Measurements from ENCODE around the gene ARHGAP32. TPM values are rescaled to one million over a fixed set of nuclear protein-coding genes. Genes with fewer than 3 reads are reported as not detected.

ARHGAP32 gene
- total RNA-seq, 1 experiment from 2014 or later: 62.6 TPM

- no peaks in the 10 kb centered on the region for H3K9me3 Mint-ChIP-seq (ENCODE audit: unreplicated experiment)
- H3K36me3 Mint-ChIP-seq (ENCODE audit: insufficient read depth, unreplicated experiment): peaks cover 59% of the 10 kb centered on the region
- TF ChIP-seq CTCF (IDR thresholded peaks at IDR 0.05; ENCODE audit: unreplicated experiment): no peak
- no peaks in the 10 kb centered on the region for H3K4me1 Mint-ChIP-seq (ENCODE audit: insufficient read depth, unreplicated experiment)
- ChIA-PET CTCF (interaction anchor here (0.5 kb wide), 1 partner anchor 19 kb away, joined by 4 read pairs; no protein-coding TSS in a partner anchor), POLR2A (no interaction called here)
- no peak for DNase-seq (ENCODE audit: unreplicated experiment)
- BruUV-seq (replicated peaks): no TSS peak
- H3K27me3 Mint-ChIP-seq (ENCODE audit: insufficient read depth, unreplicated experiment): no peaks in the 10 kb centered on the region
- no peak overlapping the region for H3K27ac Mint-ChIP-seq (ENCODE audit: low read depth, unreplicated experiment)
- intact Hi-C loops (cut with micrococcal nuclease): no loop called here
- no peak overlapping the region for H3K4me3 Mint-ChIP-seq (ENCODE audit: unreplicated experiment)
Measured at GRCh38 chr11:128968916-128969315, 223.2 kb downstream of the ARHGAP32 start.

- Mint-ChIP-seq H3K36me3 (ENCODE audit: insufficient read depth, unreplicated experiment) (peaks cover 49% of the 10 kb centered on the region), H3K27ac (ENCODE audit: low read depth, unreplicated experiment) (no peak overlapping the region), H3K9me3 (ENCODE audit: unreplicated experiment) (no peaks in the 10 kb centered on the region), H3K4me1 (ENCODE audit: insufficient read depth, unreplicated experiment) (no peaks in the 10 kb centered on the region), H3K27me3 (ENCODE audit: insufficient read depth, unreplicated experiment) (no peaks in the 10 kb centered on the region), H3K4me3 (ENCODE audit: unreplicated experiment) (no peak overlapping the region)
- ChIA-PET POLR2A (no interaction called here), CTCF (interaction anchor here (0.5 to 1.2 kb wide), 3 partner anchors 82 to 251 kb away, joined by 3 to 4 read pairs (median 3); no protein-coding TSS in a partner anchor)
- DNase-seq (ENCODE audit: unreplicated experiment): no peak
- no peak for TF ChIP-seq CTCF (IDR thresholded peaks at IDR 0.05; ENCODE audit: unreplicated experiment)
- no TSS peak for BruUV-seq (replicated peaks)
- intact Hi-C loops (cut with micrococcal nuclease): no loop called here
Measured at GRCh38 chr11:128967578-128967977, 224.5 kb downstream of the ARHGAP32 start.

- TF ChIP-seq CTCF (IDR thresholded peaks at IDR 0.05; ENCODE audit: unreplicated experiment): no peak
- Mint-ChIP-seq H3K27me3 (ENCODE audit: insufficient read depth, unreplicated experiment) (no peaks in the 10 kb centered on the region), H3K27ac (ENCODE audit: low read depth, unreplicated experiment) (no peak overlapping the region), H3K4me3 (ENCODE audit: unreplicated experiment) (no peak overlapping the region), H3K36me3 (ENCODE audit: insufficient read depth, unreplicated experiment) (peaks cover 32% of the 10 kb centered on the region), H3K4me1 (ENCODE audit: insufficient read depth, unreplicated experiment) (no peaks in the 10 kb centered on the region), H3K9me3 (ENCODE audit: unreplicated experiment) (no peaks in the 10 kb centered on the region)
- BruUV-seq (replicated peaks): no TSS peak
- intact Hi-C loops (cut with micrococcal nuclease): no loop called here
- CTCF ChIA-PET: no interaction called here
- POLR2A ChIA-PET: interaction anchor here (0.7 kb wide), 1 partner anchor 25 kb away, joined by 3 read pairs; no protein-coding TSS in a partner anchor
- no peak for DNase-seq (ENCODE audit: unreplicated experiment)
Measured at GRCh38 chr11:128965485-128965884, 226.6 kb downstream of the ARHGAP32 start.

- ChIA-PET POLR2A (interaction anchor here (0.7 to 1.2 kb wide), 2 partner anchors 24 to 74 kb away, joined by 3 to 4 read pairs; no protein-coding TSS in a partner anchor), CTCF (interaction anchor here (0.5 to 0.8 kb wide), 3 partner anchors 25 to 412 kb away, joined by 3 to 4 read pairs (median 3); no protein-coding TSS in a partner anchor)
Measured at GRCh38 chr11:128964463-128964930, 227.6 kb downstream of the ARHGAP32 start.

More at GRCh38 chr11:128964463-128964930, 227.6 kb downstream of the ARHGAP32 start:
- Mint-ChIP-seq H3K4me3 (ENCODE audit: unreplicated experiment) (no peak overlapping the region), H3K27me3 (ENCODE audit: insufficient read depth, unreplicated experiment) (no peaks in the 10 kb centered on the region), H3K9me3 (ENCODE audit: unreplicated experiment) (no peaks in the 10 kb centered on the region), H3K4me1 (ENCODE audit: insufficient read depth, unreplicated experiment) (no peaks in the 10 kb centered on the region), H3K27ac (ENCODE audit: low read depth, unreplicated experiment) (no peak overlapping the region), H3K36me3 (ENCODE audit: insufficient read depth, unreplicated experiment) (peaks cover 22% of the 10 kb centered on the region)
- no TSS peak for BruUV-seq (replicated peaks)
- intact Hi-C loops (cut with micrococcal nuclease): no loop called here
- no peak for DNase-seq (ENCODE audit: unreplicated experiment)
- no peak for TF ChIP-seq CTCF (IDR thresholded peaks at IDR 0.05; ENCODE audit: unreplicated experiment)
